Neural progenitor cell (in vitro differentiated cells): Measurements from ENCODE around the gene KLF11.

Experiments used
- EZH2 ChIP-seq: fragments of 200-600 bp; sonication (generic); IDR thresholded peaks from 2 replicates; pipeline ENCODE4 v1.6.1; 2017; ENCODE audit warnings: antibody characterized with exemption, mild to moderate bottlenecking, moderate library complexity
- TF ChIP-seq, protein P1 (sequence below): fragments of 200-600 bp; sonication (generic); IDR thresholded peaks from 2 replicates; pipeline ENCODE4 v1.5.1; 2017; ENCODE audit warnings: antibody characterized with exemption, mild to moderate bottlenecking

DNA sequence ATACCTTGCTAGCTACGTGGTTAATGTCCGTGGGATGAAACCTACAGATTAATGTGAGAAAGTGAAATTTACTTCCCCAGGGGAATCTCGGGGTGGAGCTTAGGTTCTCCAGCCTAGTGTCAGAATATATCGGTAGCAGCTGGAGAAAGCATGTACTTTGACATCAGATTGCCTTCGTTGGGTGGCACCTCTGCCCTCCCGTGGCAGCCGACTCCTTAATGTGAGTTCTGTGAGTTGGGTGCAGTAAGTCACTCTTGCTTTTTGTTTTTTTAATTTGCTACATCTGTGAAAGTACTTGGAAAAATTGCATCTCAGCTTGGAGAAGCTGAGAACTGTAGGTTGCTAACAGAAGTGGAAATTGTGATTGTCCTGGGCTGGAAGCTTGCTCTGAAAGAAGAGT, 3.6 kb downstream of the KLF11 start:
- TF ChIP-seq, protein P1, sequence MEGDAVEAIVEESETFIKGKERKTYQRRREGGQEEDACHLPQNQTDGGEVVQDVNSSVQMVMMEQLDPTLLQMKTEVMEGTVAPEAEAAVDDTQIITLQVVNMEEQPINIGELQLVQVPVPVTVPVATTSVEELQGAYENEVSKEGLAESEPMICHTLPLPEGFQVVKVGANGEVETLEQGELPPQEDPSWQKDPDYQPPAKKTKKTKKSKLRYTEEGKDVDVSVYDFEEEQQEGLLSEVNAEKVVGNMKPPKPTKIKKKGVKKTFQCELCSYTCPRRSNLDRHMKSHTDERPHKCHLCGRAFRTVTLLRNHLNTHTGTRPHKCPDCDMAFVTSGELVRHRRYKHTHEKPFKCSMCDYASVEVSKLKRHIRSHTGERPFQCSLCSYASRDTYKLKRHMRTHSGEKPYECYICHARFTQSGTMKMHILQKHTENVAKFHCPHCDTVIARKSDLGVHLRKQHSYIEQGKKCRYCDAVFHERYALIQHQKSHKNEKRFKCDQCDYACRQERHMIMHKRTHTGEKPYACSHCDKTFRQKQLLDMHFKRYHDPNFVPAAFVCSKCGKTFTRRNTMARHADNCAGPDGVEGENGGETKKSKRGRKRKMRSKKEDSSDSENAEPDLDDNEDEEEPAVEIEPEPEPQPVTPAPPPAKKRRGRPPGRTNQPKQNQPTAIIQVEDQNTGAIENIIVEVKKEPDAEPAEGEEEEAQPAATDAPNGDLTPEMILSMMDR: no peak
- no peak for TF ChIP-seq EZH2
